GM19043 (cell line): ENCODE results near the gene VSIG1.

Experiments used
- ATAC-seq: cut with Tn5 transposase; IDR thresholded peaks from one replicate; pipeline ENCODE4 v1.9.1; 2021; ENCODE audit warnings: low read depth; ENCODE audit not compliant: unreplicated experiment

Gene VSIG1

GRCh38 chrX:108059801-108060200 lies 14.9 kb downstream of the VSIG1 start:
- ATAC-seq, result no peak

- no peak for ATAC-seq
These were observed 19.1 kb downstream of the VSIG1 start for GRCh38 chrX:108064001-108064400.

- ATAC-seq, result no peak
These were observed 19.7 kb downstream of the VSIG1 start for GRCh38 chrX:108064613-108065012.

- no peak for ATAC-seq
These were observed 23.3 kb downstream of the VSIG1 start for GRCh38 chrX:108068121-108068520.

- ATAC-seq, result no peak
These were observed 26.0 kb downstream of the VSIG1 start for GRCh38 chrX:108070891-108071290.

GRCh38 chrX:108071578-108071977 lies 26.7 kb downstream of the VSIG1 start:
- no peak for ATAC-seq

- no peak for ATAC-seq
These were observed 27.9 kb downstream of the VSIG1 start for GRCh38 chrX:108072746-108073145.

- no peak for ATAC-seq
These were observed 36.2 kb downstream of the VSIG1 start for GRCh38 chrX:108081110-108081509.

- ATAC-seq, result no peak
These were observed 42.9 kb downstream of the VSIG1 start for GRCh38 chrX:108087792-108088191.

GRCh38 chrX:108088511-108088910 lies 43.6 kb downstream of the VSIG1 start:
- no peak for ATAC-seq

GRCh38 chrX:108090491-108091263 lies 45.8 kb downstream of the VSIG1 start:
- no peak for ATAC-seq

GRCh38 chrX:108091264-108091877 lies 46.5 kb downstream of the VSIG1 start, which contains the start of the genes ATG4A and PSMD10:
ATG4A (plus strand) TSS chrX:108091778; CDS start chrX:108091827, 49 bp downstream.
PSMD10 (minus strand) TSS chrX:108091542; CDS start chrX:108091520, 22 bp downstream.
- ATAC-seq, result peak; percentile 93

- ATAC-seq, result peak; percentile 31
These were observed 47.0 kb downstream of the VSIG1 start for GRCh38 chrX:108091878-108092291.

- no peak for ATAC-seq
These were observed 52.5 kb downstream of the VSIG1 start for GRCh38 chrX:108097380-108097779.

GRCh38 chrX:108105473-108105872 lies 60.6 kb downstream of the VSIG1 start:
- ATAC-seq, result no peak

- no peak for ATAC-seq
These were observed 69.7 kb downstream of the VSIG1 start for GRCh38 chrX:108114541-108114940.

GRCh38 chrX:108117988-108118387 lies 73.1 kb downstream of the VSIG1 start:
- no peak for ATAC-seq

- ATAC-seq, result no peak
These were observed 76.4 kb downstream of the VSIG1 start for GRCh38 chrX:108121291-108121690.

- ATAC-seq, result no peak
These were observed 77.9 kb downstream of the VSIG1 start for GRCh38 chrX:108122748-108123147.

- ATAC-seq, result no peak
These were observed 78.9 kb downstream of the VSIG1 start for GRCh38 chrX:108123591-108124366.

GRCh38 chrX:108126661-108127060 lies 81.8 kb downstream of the VSIG1 start:
- ATAC-seq, result no peak
